ENCODE measurements around the gene LDHAL6B. TPM values are rescaled to one million over a fixed set of nuclear protein-coding genes. Genes with fewer than 3 reads are reported as not detected.

LDHAL6B gene
- polyA plus RNA-seq, 1 of the 3 experiments (the other 2 are of a cell fraction): not detected

DNA sequence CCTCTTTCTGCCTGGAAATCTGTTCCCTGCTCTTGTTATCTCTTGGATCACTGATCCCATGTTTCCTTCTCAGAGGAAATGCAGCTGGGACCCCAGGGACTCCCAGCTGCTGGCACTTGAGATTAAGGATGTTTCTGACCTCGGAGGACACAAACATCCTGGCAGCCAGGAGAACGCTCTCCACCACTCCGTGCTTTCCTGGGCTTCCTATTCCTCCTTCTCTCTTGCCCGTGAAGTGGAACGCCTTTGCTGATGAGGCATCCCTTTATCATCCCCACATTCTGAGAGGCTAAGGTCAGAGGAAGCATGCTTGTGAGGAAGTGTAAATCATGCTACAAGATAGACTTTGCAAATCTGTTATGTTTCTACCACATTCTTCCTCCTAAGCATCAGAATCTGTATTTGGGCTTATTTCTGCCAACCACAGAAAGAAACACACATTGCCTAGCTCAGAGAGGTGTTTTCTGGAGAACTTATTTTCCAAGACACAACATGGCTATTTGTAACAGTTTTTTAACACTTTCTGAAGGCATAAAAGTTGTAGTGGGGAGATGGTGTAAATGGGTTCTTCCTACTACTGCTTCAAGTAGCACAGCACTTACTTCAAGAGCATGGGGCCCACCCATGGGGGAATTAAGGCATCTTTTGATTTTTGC is 25.6 kb upstream of the LDHAL6B start:
- H3K9ac ChIP-seq: no peak overlapping the region
- H2AFZ ChIP-seq (ENCODE audit: low read depth): no peak overlapping the region
- H3K27me3 ChIP-seq (ENCODE audit: insufficient read depth): no peaks in the 10 kb centered on the region
- TF ChIP-seq FOSL2 (IDR thresholded peaks at IDR 0.05; ENCODE audit: borderline replicate concordance, low read depth) (no peak), RAD21 (IDR thresholded peaks at IDR 0.05; ENCODE audit: low read length) (no peak), NFIC (IDR thresholded peaks at IDR 0.05; ENCODE audit: borderline replicate concordance) (no peak), GATA2 (CRISPR knock-in tag; IDR thresholded peaks at IDR 0.05) (no peak), MEF2A (IDR thresholded peaks at IDR 0.05; ENCODE audit: borderline replicate concordance, low read depth) (no peak), GABPA (IDR thresholded peaks at IDR 0.05; ENCODE audit: low read depth) (no peak), CHD2 (IDR thresholded peaks at IDR 0.05; ENCODE audit: low read length, partially characterized antibody) (no peak), FOXM1 (IDR thresholded peaks at IDR 0.05; ENCODE audit: low read depth) (no peak), EP300 (IDR thresholded peaks at IDR 0.05; ENCODE audit: borderline replicate concordance in 1 of 2, low read depth in 1 of 2, low read length in 1 of 2) (no peak)
- TF ChIP-seq, protein P1, sequence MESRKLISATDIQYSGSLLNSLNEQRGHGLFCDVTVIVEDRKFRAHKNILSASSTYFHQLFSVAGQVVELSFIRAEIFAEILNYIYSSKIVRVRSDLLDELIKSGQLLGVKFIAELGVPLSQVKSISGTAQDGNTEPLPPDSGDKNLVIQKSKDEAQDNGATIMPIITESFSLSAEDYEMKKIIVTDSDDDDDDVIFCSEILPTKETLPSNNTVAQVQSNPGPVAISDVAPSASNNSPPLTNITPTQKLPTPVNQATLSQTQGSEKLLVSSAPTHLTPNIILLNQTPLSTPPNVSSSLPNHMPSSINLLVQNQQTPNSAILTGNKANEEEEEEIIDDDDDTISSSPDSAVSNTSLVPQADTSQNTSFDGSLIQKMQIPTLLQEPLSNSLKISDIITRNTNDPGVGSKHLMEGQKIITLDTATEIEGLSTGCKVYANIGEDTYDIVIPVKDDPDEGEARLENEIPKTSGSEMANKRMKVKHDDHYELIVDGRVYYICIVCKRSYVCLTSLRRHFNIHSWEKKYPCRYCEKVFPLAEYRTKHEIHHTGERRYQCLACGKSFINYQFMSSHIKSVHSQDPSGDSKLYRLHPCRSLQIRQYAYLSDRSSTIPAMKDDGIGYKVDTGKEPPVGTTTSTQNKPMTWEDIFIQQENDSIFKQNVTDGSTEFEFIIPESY (IDR thresholded peaks at IDR 0.05; ENCODE audit: borderline replicate concordance, low read depth): no peak
- TF ChIP-seq, protein P2, sequence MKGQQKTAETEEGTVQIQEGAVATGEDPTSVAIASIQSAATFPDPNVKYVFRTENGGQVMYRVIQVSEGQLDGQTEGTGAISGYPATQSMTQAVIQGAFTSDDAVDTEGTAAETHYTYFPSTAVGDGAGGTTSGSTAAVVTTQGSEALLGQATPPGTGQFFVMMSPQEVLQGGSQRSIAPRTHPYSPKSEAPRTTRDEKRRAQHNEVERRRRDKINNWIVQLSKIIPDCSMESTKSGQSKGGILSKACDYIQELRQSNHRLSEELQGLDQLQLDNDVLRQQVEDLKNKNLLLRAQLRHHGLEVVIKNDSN (IDR thresholded peaks at IDR 0.05; ENCODE audit: borderline replicate concordance, low read depth): no peak
- TF ChIP-seq, protein P3, sequence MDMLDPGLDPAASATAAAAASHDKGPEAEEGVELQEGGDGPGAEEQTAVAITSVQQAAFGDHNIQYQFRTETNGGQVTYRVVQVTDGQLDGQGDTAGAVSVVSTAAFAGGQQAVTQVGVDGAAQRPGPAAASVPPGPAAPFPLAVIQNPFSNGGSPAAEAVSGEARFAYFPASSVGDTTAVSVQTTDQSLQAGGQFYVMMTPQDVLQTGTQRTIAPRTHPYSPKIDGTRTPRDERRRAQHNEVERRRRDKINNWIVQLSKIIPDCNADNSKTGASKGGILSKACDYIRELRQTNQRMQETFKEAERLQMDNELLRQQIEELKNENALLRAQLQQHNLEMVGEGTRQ (IDR thresholded peaks at IDR 0.05; ENCODE audit: borderline replicate concordance, low read depth, low read length): no peak
- peaks cover 0 to 17% of the 10 kb centered on the region in 2 experiments for H3K36me3 ChIP-seq (replicated peaks in 1 of 2; ENCODE audit: control insufficient read depth in 1 of 2, insufficient read depth in 2 of 2, low read length in 1 of 2)
- no peaks in the 10 kb centered on the region for H3K9me2 ChIP-seq
- no peak for DNase-seq
- no peaks in the 10 kb centered on the region for H3K4me1 ChIP-seq (ENCODE audit: control insufficient read depth in 1 of 2, insufficient read depth in 2 of 2, low read depth in 1 of 2, low read length in 1 of 2)
- peak overlapping the region in 1 of 2 experiments; percentile 13; a peak in 1 of 4 replicates for H3K27ac ChIP-seq (ENCODE audit: low read depth in 2 of 2, low read length in 1 of 2)
- ChIA-PET CTCF (no interaction called here), POLR2A (no interaction called here)
- 70% methylated on average over 5 of the region's 5 CpGs for WGBS (ENCODE audit: low lambda C conversion rate)
- H4K20me1 ChIP-seq (ENCODE audit: insufficient read depth): no peaks in the 10 kb centered on the region
- no peaks in the 10 kb centered on the region for H3K79me2 ChIP-seq (ENCODE audit: insufficient read depth)
- no peak overlapping the region for H3K4me2 ChIP-seq
- no peak overlapping the region for H3K4me3 ChIP-seq (ENCODE audit: low read depth in 2 of 2, low read length in 1 of 2)
- H3K9me3 ChIP-seq: no peaks in the 10 kb centered on the region
- H3F3A ChIP-seq (replicated peaks; ENCODE audit: insufficient read depth): peaks cover under 1% of the 10 kb centered on the region

DNA sequence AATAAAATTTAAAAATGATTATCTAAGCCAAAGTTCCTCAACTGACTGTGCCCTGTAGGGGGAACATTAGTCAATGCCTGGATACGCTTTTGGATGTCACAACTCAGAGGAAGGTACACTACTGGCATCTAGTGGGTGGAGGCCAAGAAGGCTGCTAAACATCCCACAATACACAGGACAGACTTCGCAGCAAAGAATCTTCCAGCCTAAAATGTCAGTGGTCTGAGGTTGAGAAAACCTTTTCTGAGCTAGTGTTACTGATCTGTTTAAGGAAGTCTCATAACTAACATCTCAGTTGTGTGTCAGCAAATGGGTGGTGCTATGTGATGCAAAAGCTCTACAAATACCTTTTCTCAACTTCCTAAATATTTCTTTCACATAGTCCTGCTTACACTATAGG is 20.9 kb upstream of the LDHAL6B start:
- Histone ChIP-seq H3K4me2 (no peak overlapping the region), H3K9me3 (no peaks in the 10 kb centered on the region), H3K9me2 (no peaks in the 10 kb centered on the region), H3K4me3 (ENCODE audit: low read depth in 2 of 2, low read length in 1 of 2) (no peak overlapping the region), H3K4me1 (ENCODE audit: control insufficient read depth in 1 of 2, insufficient read depth in 2 of 2, low read depth in 1 of 2, low read length in 1 of 2) (no peaks in the 10 kb centered on the region), H2AFZ (ENCODE audit: low read depth) (no peak overlapping the region), H3K27me3 (ENCODE audit: insufficient read depth) (no peaks in the 10 kb centered on the region), H3K36me3 (replicated peaks in 1 of 2; ENCODE audit: control insufficient read depth in 1 of 2, insufficient read depth in 2 of 2, low read length in 1 of 2) (peaks cover 0 to 49% of the 10 kb centered on the region in 2 experiments), H3F3A (replicated peaks; ENCODE audit: insufficient read depth) (peaks cover 1% of the 10 kb centered on the region), H3K27ac (ENCODE audit: low read depth in 2 of 2, low read length in 1 of 2) (no peak overlapping the region), H3K9ac (no peak overlapping the region), H4K20me1 (ENCODE audit: insufficient read depth) (no peaks in the 10 kb centered on the region), H3K79me2 (ENCODE audit: insufficient read depth) (no peaks in the 10 kb centered on the region)
- ChIA-PET CTCF (interaction anchor here (0.8 to 1.8 kb wide), 4 partner anchors 9 to 347 kb away, joined by 3 to 6 read pairs (median 3); no protein-coding TSS in a partner anchor), POLR2A (no interaction called here)
- TF ChIP-seq, protein P3 (IDR thresholded peaks at IDR 0.05; ENCODE audit: borderline replicate concordance, low read depth, low read length): no peak
- TF ChIP-seq RAD21 (IDR thresholded peaks at IDR 0.05; ENCODE audit: low read length): peak; percentile 10; the same call in 1 of the 2 replicates
- 70% methylated on average over 2 of the region's 2 CpGs for WGBS (ENCODE audit: low lambda C conversion rate)
- DNase-seq: no peak
